ENCODE data around the gene CCDC169.

CCDC169 gene

GRCh38 chr13:36297366-36298338, at the start of gene CCDC169:
Gene CCDC169, minus strand, starts transcription at chr13:36297814. Its CDS starts 95 bp downstream, at chr13:36297719.
- Histone ChIP-seq H3K36me3 (ENCODE audit: insufficient read depth, insufficient read length, low read length) (no peaks in the 10 kb centered on the region), H3K4me1 (ENCODE audit: insufficient read depth, insufficient read length) (no peaks in the 10 kb centered on the region), H3K27me3 (ENCODE audit: insufficient read depth, insufficient read length) (no peaks in the 10 kb centered on the region), H3K9ac (ENCODE audit: insufficient read length, low read depth) (no peak within 1 kb of the TSS), H3K9me3 (ENCODE audit: insufficient read depth, low read length) (peaks cover 40% of the 10 kb centered on the region; the same call in 1 of the 2 replicates), H3K4me3 (ENCODE audit: insufficient read length, low read depth) (no peak within 1 kb of the TSS)
- no peak for DNase-seq (ENCODE audit: low read depth, low spot score)
- TF ChIP-seq ZNF274 (IDR thresholded peaks at IDR 0.05; ENCODE audit: low read depth, low read length), result no peak
- no peak for TF ChIP-seq SUZ12 (IDR thresholded peaks at IDR 0.05; ENCODE audit: extremely low read depth, insufficient read depth, insufficient read length)
- no peak for TF ChIP-seq YY1 (IDR thresholded peaks at IDR 0.05; ENCODE audit: insufficient read depth, insufficient read length)

- no peaks in the 10 kb centered on the region for H3K9me3 ChIP-seq (ENCODE audit: insufficient read depth, low read length)
- peak within 1 kb of the TSS; percentile 92 for H3K9ac ChIP-seq (ENCODE audit: insufficient read length, low read depth)
- no peaks in the 10 kb centered on the region for H3K36me3 ChIP-seq (ENCODE audit: insufficient read depth, insufficient read length, low read length)
- H3K4me3 ChIP-seq (ENCODE audit: insufficient read length, low read depth), result peak within 1 kb of the TSS; percentile 75
- no peaks in the 10 kb centered on the region for H3K4me1 ChIP-seq (ENCODE audit: insufficient read depth, insufficient read length)
- peak; percentile 59 for DNase-seq (ENCODE audit: low read depth, low spot score)
- no peak for TF ChIP-seq SUZ12 (IDR thresholded peaks at IDR 0.05; ENCODE audit: extremely low read depth, insufficient read depth, insufficient read length)
- TF ChIP-seq ZNF274 (IDR thresholded peaks at IDR 0.05; ENCODE audit: low read depth, low read length), result no peak
- no peak for TF ChIP-seq YY1 (IDR thresholded peaks at IDR 0.05; ENCODE audit: insufficient read depth, insufficient read length)
- H3K27me3 ChIP-seq (ENCODE audit: insufficient read depth, insufficient read length), result peaks cover 5% of the 10 kb centered on the region
Observed at GRCh38 chr13:36346222-36347083, 48.8 kb upstream of the CCDC169 start, which contains the start of gene SPART. Gene SPART, minus strand, starts transcription at chr13:36346394. Its CDS starts 10,564 bp downstream, at chr13:36335830.

GRCh38 chr13:36345438-36346221, 48.0 kb upstream of the CCDC169 start:
- Histone ChIP-seq H3K9me3 (ENCODE audit: insufficient read depth, low read length) (no peaks in the 10 kb centered on the region), H3K36me3 (ENCODE audit: insufficient read depth, insufficient read length, low read length) (no peaks in the 10 kb centered on the region), H3K4me3 (ENCODE audit: insufficient read length, low read depth) (peak overlapping the region; percentile 75), H3K9ac (ENCODE audit: insufficient read length, low read depth) (peak overlapping the region; percentile 92), H3K4me1 (ENCODE audit: insufficient read depth, insufficient read length) (no peaks in the 10 kb centered on the region), H3K27me3 (ENCODE audit: insufficient read depth, insufficient read length) (peaks cover 5% of the 10 kb centered on the region)
- TF ChIP-seq ZNF274 (IDR thresholded peaks at IDR 0.05; ENCODE audit: low read depth, low read length) (no peak), YY1 (IDR thresholded peaks at IDR 0.05; ENCODE audit: insufficient read depth, insufficient read length) (no peak), SUZ12 (IDR thresholded peaks at IDR 0.05; ENCODE audit: extremely low read depth, insufficient read depth, insufficient read length) (no peak)
- DNase-seq (ENCODE audit: low read depth, low spot score), result no peak

- Histone ChIP-seq H3K36me3 (ENCODE audit: insufficient read depth, insufficient read length, low read length) (no peaks in the 10 kb centered on the region), H3K9me3 (ENCODE audit: insufficient read depth, low read length) (no peaks in the 10 kb centered on the region), H3K4me1 (ENCODE audit: insufficient read depth, insufficient read length) (no peaks in the 10 kb centered on the region), H3K4me3 (ENCODE audit: insufficient read length, low read depth) (peak overlapping the region; percentile 75), H3K27me3 (ENCODE audit: insufficient read depth, insufficient read length) (peaks cover 5% of the 10 kb centered on the region), H3K9ac (ENCODE audit: insufficient read length, low read depth) (peak overlapping the region; percentile 92)
- no peak for DNase-seq (ENCODE audit: low read depth, low spot score)
- TF ChIP-seq ZNF274 (IDR thresholded peaks at IDR 0.05; ENCODE audit: low read depth, low read length), result no peak
- no peak for TF ChIP-seq YY1 (IDR thresholded peaks at IDR 0.05; ENCODE audit: insufficient read depth, insufficient read length)
- TF ChIP-seq SUZ12 (IDR thresholded peaks at IDR 0.05; ENCODE audit: extremely low read depth, insufficient read depth, insufficient read length), result no peak
Observed at GRCh38 chr13:36344886-36345437, 47.3 kb upstream of the CCDC169 start.

GRCh38 chr13:36344173-36344572, 46.6 kb upstream of the CCDC169 start:
- no peaks in the 10 kb centered on the region for H3K9me3 ChIP-seq (ENCODE audit: insufficient read depth, low read length)
- no peak for DNase-seq (ENCODE audit: low read depth, low spot score)
- no peak overlapping the region for H3K4me3 ChIP-seq (ENCODE audit: insufficient read length, low read depth)
- peaks cover 5% of the 10 kb centered on the region for H3K27me3 ChIP-seq (ENCODE audit: insufficient read depth, insufficient read length)
- no peaks in the 10 kb centered on the region for H3K4me1 ChIP-seq (ENCODE audit: insufficient read depth, insufficient read length)
- H3K9ac ChIP-seq (ENCODE audit: insufficient read length, low read depth), result no peak overlapping the region
- no peak for TF ChIP-seq SUZ12 (IDR thresholded peaks at IDR 0.05; ENCODE audit: extremely low read depth, insufficient read depth, insufficient read length)
- no peak for TF ChIP-seq YY1 (IDR thresholded peaks at IDR 0.05; ENCODE audit: insufficient read depth, insufficient read length)
- no peak for TF ChIP-seq ZNF274 (IDR thresholded peaks at IDR 0.05; ENCODE audit: low read depth, low read length)
- no peaks in the 10 kb centered on the region for H3K36me3 ChIP-seq (ENCODE audit: insufficient read depth, insufficient read length, low read length)

- no peaks in the 10 kb centered on the region for H3K36me3 ChIP-seq (ENCODE audit: insufficient read depth, insufficient read length, low read length)
- H3K27me3 ChIP-seq (ENCODE audit: insufficient read depth, insufficient read length), result peaks cover 5% of the 10 kb centered on the region
- H3K4me3 ChIP-seq (ENCODE audit: insufficient read length, low read depth), result no peak overlapping the region
- H3K9me3 ChIP-seq (ENCODE audit: insufficient read depth, low read length), result no peaks in the 10 kb centered on the region
- DNase-seq (ENCODE audit: low read depth, low spot score), result no peak
- H3K9ac ChIP-seq (ENCODE audit: insufficient read length, low read depth), result no peak overlapping the region
- TF ChIP-seq SUZ12 (IDR thresholded peaks at IDR 0.05; ENCODE audit: extremely low read depth, insufficient read depth, insufficient read length), result no peak
- no peak for TF ChIP-seq YY1 (IDR thresholded peaks at IDR 0.05; ENCODE audit: insufficient read depth, insufficient read length)
- TF ChIP-seq ZNF274 (IDR thresholded peaks at IDR 0.05; ENCODE audit: low read depth, low read length), result no peak
- no peaks in the 10 kb centered on the region for H3K4me1 ChIP-seq (ENCODE audit: insufficient read depth, insufficient read length)
Observed at GRCh38 chr13:36343766-36344165, 46.2 kb upstream of the CCDC169 start.
